ENCODE results near the gene FUOM. TPM values are rescaled to one million over a fixed set of nuclear protein-coding genes. Genes with fewer than 3 reads are reported as not detected.

FUOM gene
- total RNA-seq, 1 experiment from 2014 or later = 31.3 TPM

GRCh38 chr10:133359554-133359971, 1.7 kb upstream of the FUOM start:
- Mint-ChIP-seq H3K9me3 (no peaks in the 10 kb centered on the region), H3K27ac (no peak overlapping the region), H3K27me3 (ENCODE audit: low read depth) (peaks cover 12% of the 10 kb centered on the region), H3K36me3 (peaks cover 22% of the 10 kb centered on the region), H3K4me3 (no peak overlapping the region), H3K4me1 (no peaks in the 10 kb centered on the region)
- ChIA-PET CTCF (no interaction called here), POLR2A (no interaction called here)
- TF ChIP-seq ZNF219 (CRISPR knock-in tag; IDR thresholded peaks at IDR 0.05; ENCODE audit: borderline replicate concordance) = no peak
- no peak for TF ChIP-seq AFF4 (CRISPR knock-in tag; IDR thresholded peaks at IDR 0.05; ENCODE audit: borderline replicate concordance)
- TF ChIP-seq ATF2 (CRISPR knock-in tag; IDR thresholded peaks at IDR 0.05; ENCODE audit: borderline replicate concordance, low read depth) = no peak
- DNase-seq (ENCODE audit: low spot score) (no peak), ATAC-seq (no peak)

DNA sequence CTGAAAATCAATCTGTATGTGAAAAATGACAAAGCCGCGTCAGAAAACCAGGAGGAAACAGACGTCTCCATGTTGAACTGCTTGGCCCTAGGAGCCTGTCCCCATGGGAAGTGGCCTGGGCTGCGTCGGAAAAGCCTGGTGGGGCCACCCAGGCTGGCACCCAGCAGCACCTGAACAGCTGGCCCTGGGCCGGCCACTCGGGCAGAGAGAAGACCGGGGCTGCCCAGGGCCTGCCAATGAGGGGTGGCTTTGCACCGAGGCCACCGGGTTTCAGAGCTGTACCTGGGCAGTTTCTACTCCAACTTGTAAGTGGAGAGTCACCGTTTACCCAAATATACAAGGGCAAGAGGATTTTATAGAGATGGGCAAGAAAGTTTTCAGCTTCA, 1.1 kb upstream of the FUOM start:
- H3K9me3 Mint-ChIP-seq = no peaks in the 10 kb centered on the region
- peaks cover 19% of the 10 kb centered on the region for H3K36me3 Mint-ChIP-seq
- DNase-seq (ENCODE audit: low spot score) (no peak), ATAC-seq (no peak)
- peaks cover 12% of the 10 kb centered on the region for H3K27me3 Mint-ChIP-seq (ENCODE audit: low read depth)
- no peak overlapping the region for H3K27ac Mint-ChIP-seq
- CTCF ChIA-PET = interaction anchor here (2.5 kb wide), 1 partner anchor 29 kb away, joined by 26 read pairs; no protein-coding TSS in a partner anchor
- H3K4me1 Mint-ChIP-seq = no peaks in the 10 kb centered on the region
- no peak overlapping the region for H3K4me3 Mint-ChIP-seq
- POLR2A ChIA-PET = interaction anchor here (1.8 kb wide), 1 partner anchor 20 kb away, joined by 9 read pairs; the partner anchor contains the start of gene PAOX
- TF ChIP-seq ZNF396 (CRISPR knock-in tag; IDR thresholded peaks at IDR 0.05; ENCODE audit: borderline replicate concordance) (no peak), E2F1 (CRISPR knock-in tag; IDR thresholded peaks at IDR 0.05) (no peak), RELA (CRISPR knock-in tag; IDR thresholded peaks at IDR 0.05; ENCODE audit: borderline replicate concordance) (no peak), ZNF416 (CRISPR knock-in tag; IDR thresholded peaks at IDR 0.05) (no peak), ZNF263 (CRISPR knock-in tag; IDR thresholded peaks at IDR 0.05; ENCODE audit: low read depth) (no peak), IRF2 (CRISPR knock-in tag; IDR thresholded peaks at IDR 0.05; ENCODE audit: borderline replicate concordance, low read depth) (no peak), NFYB (CRISPR knock-in tag; conservative IDR thresholded peaks at IDR 0.05; ENCODE audit: low read depth) (no peak), ATF2 (CRISPR knock-in tag; IDR thresholded peaks at IDR 0.05; ENCODE audit: borderline replicate concordance, low read depth) (no peak), GTF2I (CRISPR knock-in tag; conservative IDR thresholded peaks at IDR 0.05) (no peak), RORB (CRISPR knock-in tag; IDR thresholded peaks at IDR 0.05) (no peak), CDX4 (CRISPR knock-in tag; IDR thresholded peaks at IDR 0.05; ENCODE audit: borderline replicate concordance) (no peak), ARID4B (CRISPR knock-in tag; IDR thresholded peaks at IDR 0.05; ENCODE audit: borderline replicate concordance) (no peak), ELF4 (CRISPR knock-in tag; IDR thresholded peaks at IDR 0.05; ENCODE audit: low read depth) (no peak), HMGA2 (CRISPR knock-in tag; IDR thresholded peaks at IDR 0.05) (no peak), MXD4 (CRISPR knock-in tag; IDR thresholded peaks at IDR 0.05; ENCODE audit: borderline replicate concordance) (no peak)
- TF ChIP-seq, protein P1, sequence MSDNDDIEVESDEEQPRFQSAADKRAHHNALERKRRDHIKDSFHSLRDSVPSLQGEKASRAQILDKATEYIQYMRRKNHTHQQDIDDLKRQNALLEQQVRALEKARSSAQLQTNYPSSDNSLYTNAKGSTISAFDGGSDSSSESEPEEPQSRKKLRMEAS (CRISPR knock-in tag; IDR thresholded peaks at IDR 0.05) = no peak
- TF ChIP-seq, protein P2, sequence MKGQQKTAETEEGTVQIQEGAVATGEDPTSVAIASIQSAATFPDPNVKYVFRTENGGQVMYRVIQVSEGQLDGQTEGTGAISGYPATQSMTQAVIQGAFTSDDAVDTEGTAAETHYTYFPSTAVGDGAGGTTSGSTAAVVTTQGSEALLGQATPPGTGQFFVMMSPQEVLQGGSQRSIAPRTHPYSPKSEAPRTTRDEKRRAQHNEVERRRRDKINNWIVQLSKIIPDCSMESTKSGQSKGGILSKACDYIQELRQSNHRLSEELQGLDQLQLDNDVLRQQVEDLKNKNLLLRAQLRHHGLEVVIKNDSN (CRISPR knock-in tag; IDR thresholded peaks at IDR 0.05) = no peak

All from WTC11 (cell line).